IMR-90 (cell line): ENCODE results near the gene IGFBP6. TPM values are rescaled to one million over a fixed set of nuclear protein-coding genes. Genes with fewer than 3 reads are reported as not detected.

ENCODE experiments used
- RCOR1 ChIP-seq: IDR thresholded peaks from 2 replicates; pipeline ENCODE4 v1.6.1; 2012; ENCODE audit warnings: mild to moderate bottlenecking, low read length, improper control_type of control experiment; ENCODE audit not compliant: insufficient replicate concordance
- polyA plus RNA-seq, 3 experiments: library from polyadenylated mRNA; depleted of rRNA; stranded (reverse); fragments of >200 nt; gene quantifications; 2 replicates each; pipeline ENCODE4 v1.2.3, GENCODE V29; 2012; ENCODE audit warnings: low replicate concordance in 1 of 3
- total RNA-seq: library from RNA; depleted of rRNA; stranded (reverse); fragments of >200 nt; gene quantifications from 2 replicates; pipeline ENCODE4 v1.2.3, GENCODE V29; 2012
- TF ChIP-seq, protein P1 (sequence below): fragments of 150-350 bp; IDR thresholded peaks from 2 replicates; pipeline ENCODE4 v1.6.1; 2017; ENCODE audit warnings: mild to moderate bottlenecking, antibody characterized with exemption, low read length, low read depth

The IGFBP6 gene
- total and polyA plus RNA-seq, 2 of the 4 experiments (the other 2 are of a cell fraction), result 124 to 337 TPM

DNA sequence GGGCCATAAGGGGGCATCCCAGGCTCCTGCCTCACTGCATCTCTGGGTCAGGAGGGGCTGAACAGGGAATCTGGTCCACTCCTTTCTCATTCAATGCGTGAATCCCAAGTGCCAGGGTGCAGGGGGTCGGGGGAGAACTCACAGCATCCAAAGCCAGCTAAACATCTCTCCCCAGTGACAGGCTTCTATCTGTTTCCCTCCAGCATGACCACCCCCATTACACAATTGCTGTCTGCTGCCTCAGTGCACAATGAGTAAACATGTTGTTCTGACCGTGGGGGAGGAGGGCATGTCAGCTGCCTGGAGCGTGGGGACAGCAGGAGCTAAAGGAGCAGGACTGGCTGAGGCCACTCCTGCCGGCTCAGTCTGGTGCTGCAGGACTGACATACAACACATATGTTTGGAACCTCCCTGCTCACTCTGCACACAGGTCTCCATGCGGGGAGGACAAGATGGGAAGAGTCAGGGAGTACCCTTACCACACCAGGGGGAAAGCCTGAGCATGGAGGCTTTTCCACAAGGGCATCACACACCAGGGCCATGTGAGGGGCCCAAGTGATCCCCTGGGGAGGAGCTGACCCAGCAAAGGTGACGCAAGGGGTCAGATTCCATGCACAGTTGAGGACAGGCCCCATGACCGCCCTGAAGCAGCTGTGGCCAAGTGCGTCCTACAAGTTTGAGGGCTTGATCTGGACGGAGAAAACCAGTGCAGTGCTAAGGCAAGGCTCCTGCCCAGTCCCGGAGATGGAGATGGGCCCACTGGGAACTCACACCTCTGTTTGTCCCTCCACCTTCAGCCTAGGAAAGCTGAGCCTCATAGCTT, 46.2 kb upstream of the IGFBP6 start (continued):
- TF ChIP-seq RCOR1, result no peak
- TF ChIP-seq, protein P1, sequence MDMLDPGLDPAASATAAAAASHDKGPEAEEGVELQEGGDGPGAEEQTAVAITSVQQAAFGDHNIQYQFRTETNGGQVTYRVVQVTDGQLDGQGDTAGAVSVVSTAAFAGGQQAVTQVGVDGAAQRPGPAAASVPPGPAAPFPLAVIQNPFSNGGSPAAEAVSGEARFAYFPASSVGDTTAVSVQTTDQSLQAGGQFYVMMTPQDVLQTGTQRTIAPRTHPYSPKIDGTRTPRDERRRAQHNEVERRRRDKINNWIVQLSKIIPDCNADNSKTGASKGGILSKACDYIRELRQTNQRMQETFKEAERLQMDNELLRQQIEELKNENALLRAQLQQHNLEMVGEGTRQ, result peak; percentile 34; the same call in 1 of the 2 replicates
